ENCODE data around the gene AP3S2.
A peak's percentile ranks its signal among the peaks of the same experiment; 100 is the strongest.
"Not testable (repeated sequence)": the region's sequence is repeated elsewhere in the genome, so short reads cannot be mapped to it uniquely, and the experiment has no call there.

Gene AP3S2

DNA sequence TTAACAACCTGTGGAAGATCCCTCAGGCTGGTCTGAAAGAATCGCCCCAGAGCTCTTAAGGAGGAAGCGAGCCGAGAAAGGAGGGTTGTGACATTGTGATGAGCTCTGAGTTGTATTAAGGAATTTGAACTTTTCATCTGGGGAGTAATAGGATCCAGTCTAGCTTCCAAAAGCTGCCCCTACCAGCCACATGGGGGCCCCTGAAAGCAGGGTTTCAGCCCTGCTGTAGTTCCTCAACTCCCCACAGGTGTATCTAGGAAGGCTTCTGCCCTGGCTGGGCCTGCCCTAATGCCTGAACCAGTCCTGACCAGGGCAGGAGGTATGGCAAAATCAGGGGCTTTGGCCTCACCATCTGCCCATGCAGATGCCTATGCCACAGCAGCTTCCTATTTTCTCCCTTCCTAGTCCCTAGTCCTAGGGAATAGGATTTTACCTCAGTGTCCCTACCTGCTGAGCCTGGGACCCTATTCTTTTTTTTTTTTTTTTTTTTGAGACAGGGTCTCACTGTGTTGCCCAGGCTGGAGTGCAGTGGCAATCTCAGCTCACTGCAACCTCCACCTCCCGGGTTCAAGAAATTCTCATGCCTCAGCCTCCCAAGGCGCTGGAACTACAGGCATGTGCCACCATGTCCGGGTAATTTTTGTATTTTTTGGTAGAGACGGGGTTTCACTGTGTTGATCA, 5.0 kb upstream of the AP3S2 start:
- peak overlapping the region; percentile 43 to 75 (median 57) for H3K4me2 ChIP-seq

DNA sequence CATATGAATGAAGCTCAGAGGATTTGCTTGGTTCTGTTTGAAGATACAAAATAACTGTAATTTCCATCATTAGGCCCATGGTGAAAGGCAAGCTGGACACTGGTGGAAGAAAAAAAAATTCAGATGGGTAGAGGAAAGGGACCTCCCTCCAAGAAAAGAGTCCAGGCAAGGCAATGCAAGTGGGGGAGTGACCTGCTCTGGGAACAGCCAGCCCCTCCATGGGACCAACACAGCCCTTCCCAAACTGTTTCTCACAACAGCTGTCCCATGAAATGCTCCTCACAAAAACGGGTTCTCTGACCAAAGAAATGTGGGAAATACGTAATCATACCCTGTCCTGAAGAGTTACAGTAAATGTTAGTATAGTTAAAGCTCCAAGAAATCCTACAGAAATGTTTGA, 4.4 kb upstream of the AP3S2 start:
- H3K4me3 ChIP-seq: no peak overlapping the region
- H3K27me3 ChIP-seq: no peaks in the 10 kb centered on the region
- H3K9me3 ChIP-seq (replicated peaks in 1 of 11): no peaks in the 10 kb centered on the region
- H3K4me2 ChIP-seq: peak overlapping the region in 4 of 11 experiments; percentile 43 to 74 (median 56); a peak in 7 of 22 replicates
- no peaks in the 10 kb centered on the region for H3K36me3 ChIP-seq
- TF ChIP-seq Cebpa-rat (IDR thresholded peaks at IDR 0.05): no peak
- peaks cover 23 to 38% (median 29%) of the 10 kb centered on the region in 10 experiments for H3K4me1 ChIP-seq
- H3K9ac ChIP-seq: peak overlapping the region in 1 of 11 experiments; percentile 17; a peak in 1 of 22 replicates
- no peaks in the 10 kb centered on the region for H4K20me1 ChIP-seq
- no peak overlapping the region for H3K27ac ChIP-seq

More for the DNA sequence above, 5.0 kb upstream of the AP3S2 start:
- Histone ChIP-seq H3K27me3 (no peaks in the 10 kb centered on the region), H3K9me3 (replicated peaks in 1 of 11) (no peaks in the 10 kb centered on the region), H3K36me3 (no peaks in the 10 kb centered on the region), H3K4me3 (no peak overlapping the region), H3K27ac (peak overlapping the region in 4 of 11 experiments; percentile 8 to 36 (median 20); a peak in 2 of 22 replicates), H4K20me1 (no peaks in the 10 kb centered on the region), H3K9ac (0 out of 22 replicates have a peak overlapping the region, but pooled peaks of 1 of the 11 experiments have one; percentile 5), H3K4me1 (peaks cover 22 to 37% (median 28%) of the 10 kb centered on the region in 10 experiments)
- TF ChIP-seq Cebpa-rat (IDR thresholded peaks at IDR 0.05): no peak

DNA sequence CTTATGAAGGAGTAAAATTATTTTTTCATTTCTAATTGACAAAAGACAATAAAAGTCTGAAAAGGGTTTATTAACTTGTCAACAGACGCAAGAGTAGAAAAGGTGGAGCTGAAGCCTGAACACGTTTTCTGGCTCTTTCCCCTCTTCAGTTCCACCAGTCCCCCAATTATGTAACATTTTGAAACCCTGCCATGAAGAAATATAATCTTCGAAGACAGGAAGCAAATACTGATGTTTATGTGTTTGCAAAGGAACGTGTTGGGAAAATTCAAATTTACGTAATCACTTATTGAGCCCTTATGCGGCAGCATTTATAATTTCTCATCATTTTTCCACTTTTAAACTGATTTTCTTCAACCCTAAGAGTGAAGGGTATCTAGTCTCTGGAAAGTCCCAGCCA, 767 bp downstream of the AP3S2 start:
- H3K36me3 ChIP-seq: peaks cover 10 to 21% (median 10%) of the 10 kb centered on the region in 11 experiments
- peak overlapping the region; percentile 66 to 97 (median 87) for H3K4me2 ChIP-seq
- TF ChIP-seq Cebpa-rat (IDR thresholded peaks at IDR 0.05): no peak
- peaks cover 13 to 48% (median 21%) of the 10 kb centered on the region in 10 experiments for H3K4me1 ChIP-seq
- H3K9me3 ChIP-seq (replicated peaks in 1 of 11): no peaks in the 10 kb centered on the region
- H4K20me1 ChIP-seq: peaks cover 0 to 4% (median 0%) of the 10 kb centered on the region in 11 experiments; a peak in 2 of 22 replicates
- peak overlapping the region; percentile 79 to 93 (median 87) for H3K27ac ChIP-seq
- H3K9ac ChIP-seq: peak overlapping the region; percentile 87 to 94 (median 91)
- no peaks in the 10 kb centered on the region for H3K27me3 ChIP-seq
- peak overlapping the region; percentile 70 to 92 (median 82) for H3K4me3 ChIP-seq

DNA sequence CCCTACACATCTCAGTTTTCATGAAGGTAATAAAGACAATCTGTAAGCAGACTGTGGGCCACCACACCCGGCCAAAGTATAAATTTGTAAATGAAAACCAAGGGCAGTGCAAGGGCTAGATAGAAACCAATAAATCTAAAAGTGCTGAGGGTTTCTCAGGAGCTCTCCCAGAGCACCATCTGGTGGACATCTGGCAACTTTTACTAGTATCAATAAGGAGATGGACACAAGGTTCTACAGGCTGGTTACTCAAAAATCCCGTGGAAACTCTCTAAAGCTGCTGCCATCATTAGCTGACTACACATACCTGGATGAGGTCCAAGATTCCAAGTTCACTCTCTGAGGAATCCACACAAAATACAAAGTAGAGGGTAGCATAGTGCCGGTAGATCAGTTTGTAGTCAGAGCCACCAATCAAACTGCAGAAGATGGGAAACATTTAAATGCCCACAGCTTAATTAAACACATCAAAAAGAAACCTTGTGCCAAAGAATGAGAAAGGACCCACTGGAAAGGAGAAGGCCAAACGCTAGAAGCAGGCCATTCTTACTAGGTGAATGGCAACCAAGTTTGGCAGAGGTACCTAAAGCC, 5.5 kb downstream of the AP3S2 start:
- Histone ChIP-seq H3K27me3 (no peaks in the 10 kb centered on the region), H3K4me2 (no peak overlapping the region), H4K20me1 (peaks cover 0 to 4% (median 0%) of the 10 kb centered on the region in 11 experiments; a peak in 2 of 22 replicates), H3K9me3 (replicated peaks in 1 of 11) (no peaks in the 10 kb centered on the region), H3K4me1 (peaks cover 8 to 32% (median 17%) of the 10 kb centered on the region in 10 experiments; a peak in 19 of 20 replicates), H3K27ac (no peak overlapping the region), H3K4me3 (no peak overlapping the region), H3K36me3 (peaks cover 49 to 68% (median 54%) of the 10 kb centered on the region in 11 experiments), H3K9ac (peak overlapping the region in 1 of 11 experiments; percentile 19; a peak in 1 of 22 replicates)
- TF ChIP-seq Cebpa-rat (IDR thresholded peaks at IDR 0.05): no peak

DNA sequence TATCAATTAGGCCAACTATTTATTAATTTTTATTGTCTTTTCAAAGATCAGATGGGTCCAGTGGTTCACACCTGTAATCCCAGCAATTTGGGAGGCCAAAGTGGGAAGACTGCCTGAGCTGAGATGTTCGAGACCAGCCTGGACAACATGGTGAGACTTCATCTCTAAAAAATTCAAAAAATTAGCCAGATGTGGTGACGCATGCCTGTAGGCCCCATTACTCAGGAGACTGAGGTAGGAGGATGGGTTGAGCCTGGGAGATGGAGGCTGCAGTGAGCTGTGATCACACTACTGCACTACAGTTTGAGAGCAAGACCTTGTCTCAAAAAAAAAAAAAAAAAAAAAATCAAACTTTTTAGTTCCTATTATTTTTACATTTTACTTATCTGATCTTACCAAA, 8.2 kb downstream of the AP3S2 start:
- H3K9me3 ChIP-seq (replicated peaks in 1 of 11): no peaks in the 10 kb centered on the region
- TF ChIP-seq Cebpa-rat (IDR thresholded peaks at IDR 0.05): no peak
- H3K27ac ChIP-seq: no peak overlapping the region
- H4K20me1 ChIP-seq: peaks cover 0 to 2% (median 0%) of the 10 kb centered on the region in 11 experiments; a peak in 1 of 22 replicates
- peaks cover 60 to 95% (median 74%) of the 10 kb centered on the region in 11 experiments for H3K36me3 ChIP-seq
- H3K9ac ChIP-seq: no peak overlapping the region
- no peaks in the 10 kb centered on the region for H3K27me3 ChIP-seq
- no peak overlapping the region for H3K4me3 ChIP-seq
- no peak overlapping the region for H3K4me2 ChIP-seq
- peaks cover 0 to 7% (median 0%) of the 10 kb centered on the region in 10 experiments; a peak in 6 of 20 replicates for H3K4me1 ChIP-seq

DNA sequence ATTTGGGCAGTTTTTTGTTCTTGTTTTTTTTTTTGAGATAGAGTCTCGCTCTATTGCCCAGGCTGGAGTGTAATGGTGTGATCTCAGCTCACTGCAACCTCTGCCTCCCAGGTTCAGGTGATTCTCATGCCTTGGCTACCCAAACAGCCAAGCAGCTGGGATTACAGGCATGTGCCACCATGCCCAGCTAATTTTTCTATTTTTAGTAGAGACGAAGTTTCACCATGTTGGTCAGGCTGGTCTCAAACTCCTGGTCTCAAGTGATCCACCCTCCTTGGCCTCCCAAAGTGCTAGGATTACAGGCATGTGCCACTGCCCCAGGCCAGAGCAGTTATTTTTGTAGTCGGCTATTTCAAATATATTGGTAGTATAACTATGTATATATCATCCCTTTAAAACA, 8.6 kb downstream of the AP3S2 start:
- H3K27ac ChIP-seq; H4K20me1 ChIP-seq; H3K4me3 ChIP-seq; H3K4me2 ChIP-seq; H3K4me1 ChIP-seq; H3K27me3 ChIP-seq; H3K9me3 ChIP-seq (replicated peaks in 1 of 11); H3K9ac ChIP-seq: not testable (repeated sequence)
- peaks cover 60 to 99% (median 74%) of the 10 kb centered on the region in 11 experiments for H3K36me3 ChIP-seq

DNA sequence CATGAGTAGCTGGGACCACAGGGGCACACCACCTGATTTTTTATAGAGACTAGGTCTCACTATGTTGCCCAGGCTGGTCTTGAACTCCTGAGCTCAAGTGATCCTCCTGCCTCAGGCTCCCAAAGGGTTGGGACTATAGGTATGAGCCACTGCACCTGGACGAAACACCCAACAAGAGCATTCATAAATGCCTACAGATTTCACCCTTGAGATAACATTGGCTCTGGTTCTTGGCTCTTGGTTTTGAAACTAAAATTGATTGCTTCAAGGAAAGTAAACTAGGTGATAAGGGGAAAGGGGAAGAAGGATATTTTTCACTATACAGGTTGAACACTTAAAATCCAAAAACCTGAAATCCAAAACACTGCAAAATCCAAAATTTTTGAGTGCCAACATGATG, 10.3 kb downstream of the AP3S2 start:
- Histone ChIP-seq H3K4me3 (no peak overlapping the region), H3K4me1 (no peaks in the 10 kb centered on the region), H3K9ac (no peak overlapping the region), H3K27ac (no peak overlapping the region), H3K9me3 (replicated peaks in 1 of 11) (no peaks in the 10 kb centered on the region), H4K20me1 (no peaks in the 10 kb centered on the region), H3K27me3 (no peaks in the 10 kb centered on the region), H3K36me3 (peaks cover 60 to 100% (median 79%) of the 10 kb centered on the region in 11 experiments), H3K4me2 (no peak overlapping the region)
- TF ChIP-seq Cebpa-rat (IDR thresholded peaks at IDR 0.05): no peak

DNA sequence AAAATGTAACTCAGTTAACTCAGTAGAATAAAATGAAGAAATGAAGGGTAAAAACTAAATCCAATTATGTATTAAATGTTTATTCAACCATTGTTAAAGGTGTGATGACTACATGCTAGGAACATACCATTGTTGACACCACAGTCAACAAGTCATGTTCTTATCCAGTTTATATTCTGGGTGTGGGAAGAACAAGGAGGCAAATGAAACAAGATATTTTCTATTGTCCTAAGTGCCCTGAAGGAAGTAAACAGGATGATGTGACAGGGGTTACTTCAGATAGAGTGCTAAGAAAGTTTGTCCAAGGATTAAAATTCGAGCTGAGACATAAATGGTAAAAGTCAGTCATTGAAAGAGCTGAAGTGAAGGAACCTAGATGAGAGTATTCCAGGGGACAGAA, 13.1 kb downstream of the AP3S2 start:
- TF ChIP-seq Cebpa-rat (IDR thresholded peaks at IDR 0.05): no peak
- no peak overlapping the region for H3K4me3 ChIP-seq
- peaks cover 38 to 98% (median 70%) of the 10 kb centered on the region in 11 experiments for H3K36me3 ChIP-seq
- no peak overlapping the region for H3K27ac ChIP-seq
- H3K4me1 ChIP-seq: peaks cover 0 to 24% (median 5%) of the 10 kb centered on the region in 10 experiments; a peak in 9 of 20 replicates
- H3K27me3 ChIP-seq: no peaks in the 10 kb centered on the region
- H3K9ac ChIP-seq: no peak overlapping the region
- no peaks in the 10 kb centered on the region for H3K9me3 ChIP-seq (replicated peaks in 1 of 11)
- H3K4me2 ChIP-seq: no peak overlapping the region
- 0 out of 22 replicates have a peak, but pooled peaks cover 0 to 4% (median 0%) of the 10 kb centered on the region in 11 experiments for H4K20me1 ChIP-seq

DNA sequence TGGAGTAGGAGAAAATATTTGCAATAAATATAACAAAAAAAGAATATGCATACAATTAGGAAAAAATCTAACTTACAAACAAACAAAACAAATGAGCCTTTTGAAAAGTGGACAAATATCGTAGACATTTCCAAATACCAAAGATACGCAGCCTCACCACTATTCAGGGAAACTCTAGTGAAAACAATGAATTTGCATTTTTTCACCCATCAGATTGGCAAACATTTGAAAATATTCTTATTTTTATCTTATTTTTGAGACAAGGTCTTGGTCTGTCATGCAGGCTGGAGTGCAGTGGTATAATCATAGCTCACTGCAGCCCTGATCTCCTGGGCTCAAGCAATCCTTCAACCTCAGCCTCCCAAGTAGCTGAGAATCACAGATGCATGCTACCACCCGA, 15.5 kb downstream of the AP3S2 start:
- Histone ChIP-seq H3K4me3 (no peak overlapping the region), H3K36me3 (peaks cover 20 to 90% (median 53%) of the 10 kb centered on the region in 11 experiments; a peak in 21 of 22 replicates), H3K9ac (no peak overlapping the region), H3K27me3 (no peaks in the 10 kb centered on the region), H3K4me1 (peaks cover 0 to 31% (median 5%) of the 10 kb centered on the region in 10 experiments; a peak in 10 of 20 replicates), H4K20me1 (0 out of 22 replicates have a peak, but pooled peaks cover 0 to 4% (median 0%) of the 10 kb centered on the region in 11 experiments), H3K4me2 (no peak overlapping the region), H3K9me3 (replicated peaks in 1 of 11) (no peaks in the 10 kb centered on the region), H3K27ac (no peak overlapping the region)
- no peak for TF ChIP-seq Cebpa-rat (IDR thresholded peaks at IDR 0.05)
